ENCODE data around the gene PPIE. TPM values are rescaled to one million over a fixed set of nuclear protein-coding genes. Genes with fewer than 3 reads are reported as not detected.
"Not testable (repeated sequence)": the region's sequence is repeated elsewhere in the genome, so short reads cannot be mapped to it uniquely, and the experiment has no call there.

The PPIE gene
- total RNA-seq, 1 experiment from 2014 or later, result 36.3 TPM

- Histone ChIP-seq H4K20me1 (ENCODE audit: control insufficient read depth, insufficient read depth, insufficient read length) (no peaks in the 10 kb centered on the region), H3K4ac (ENCODE audit: low read depth, low read length) (no peak overlapping the region), H3K23me2 (ENCODE audit: insufficient read length, low read depth, low read length, poor library complexity, severe bottlenecking) (no peaks in the 10 kb centered on the region), H2AK5ac (ENCODE audit: insufficient read length, low read length) (no peak overlapping the region), H3K9ac (ENCODE audit: extremely low read depth, insufficient read length, low read length) (no peak overlapping the region), H3K79me1 (ENCODE audit: insufficient read depth, low read depth, low read length, poor library complexity, severe bottlenecking) (no peaks in the 10 kb centered on the region), H2BK120ac (ENCODE audit: low read depth, low read length, poor library complexity, severe bottlenecking) (no peak overlapping the region), H3K79me2 (ENCODE audit: insufficient read depth, low read length) (no peaks in the 10 kb centered on the region), H4K8ac (replicated peaks; ENCODE audit: insufficient read length, low read depth, low read length) (no peak overlapping the region), H2BK12ac (ENCODE audit: insufficient read length, low read depth, low read length) (no peak overlapping the region), H3K4me2 (ENCODE audit: insufficient read depth, insufficient read length, low read length) (no peak overlapping the region), H3K18ac (ENCODE audit: insufficient read length, low read depth, low read length) (no peak overlapping the region), H2AFZ (ENCODE audit: low read length) (no peak overlapping the region), H3K4me1 (ENCODE audit: insufficient read depth, low read length) (no peaks in the 10 kb centered on the region), H2BK20ac (ENCODE audit: low read depth, low read length, poor library complexity, severe bottlenecking) (no peak overlapping the region), H2BK15ac (ENCODE audit: low read depth, low read length) (no peak overlapping the region), H3K27ac (ENCODE audit: insufficient read length, low read depth, low read length) (no peak overlapping the region), H3K56ac (ENCODE audit: insufficient read length, low read depth, low read length) (no peak overlapping the region), H3K14ac (ENCODE audit: insufficient read depth, low read length) (no peak overlapping the region), H2BK5ac (ENCODE audit: insufficient read length, low read length) (no peak overlapping the region), H3K9me3 (ENCODE audit: control insufficient read depth, low read depth, low read length) (no peaks in the 10 kb centered on the region), H3K23ac (ENCODE audit: insufficient read length, low read depth, low read length) (no peak overlapping the region), H4K5ac (ENCODE audit: insufficient read length, low read depth, low read length) (no peak overlapping the region), H4K91ac (ENCODE audit: insufficient read length, low read depth, low read length) (no peak overlapping the region), H3K27me3 (ENCODE audit: insufficient read depth, low read length) (no peaks in the 10 kb centered on the region; the same call in 1 of the 2 replicates), H3T11ph (ENCODE audit: low read length) (no peak overlapping the region)
- Mint-ChIP-seq H3K4me3 (no peak overlapping the region), H3K4me1 (peaks cover 2 to 5% of the 10 kb centered on the region in 2 experiments; a peak in 2 of 4 replicates), H3K27ac (no peak overlapping the region), H3K27me3 (ENCODE audit: low read depth) (peaks cover 78% of the 10 kb centered on the region), H3K36me3 (ENCODE audit: insufficient read depth in 1 of 3, low read depth in 3 of 3) (no peaks in the 10 kb centered on the region), H3K9me3 (no peaks in the 10 kb centered on the region)
- TF ChIP-seq CTCF (conservative IDR thresholded peaks at IDR 0.05), result no peak
- no CpG with 5 or more reads among the region's 1 CpG for WGBS (ENCODE audit: extremely low coverage, insufficient read length, low lambda C conversion rate)
- DNase-seq, result no peak
Measured at GRCh38 chr1:39795651-39796050, 57.0 kb downstream of the PPIE start.

DNA sequence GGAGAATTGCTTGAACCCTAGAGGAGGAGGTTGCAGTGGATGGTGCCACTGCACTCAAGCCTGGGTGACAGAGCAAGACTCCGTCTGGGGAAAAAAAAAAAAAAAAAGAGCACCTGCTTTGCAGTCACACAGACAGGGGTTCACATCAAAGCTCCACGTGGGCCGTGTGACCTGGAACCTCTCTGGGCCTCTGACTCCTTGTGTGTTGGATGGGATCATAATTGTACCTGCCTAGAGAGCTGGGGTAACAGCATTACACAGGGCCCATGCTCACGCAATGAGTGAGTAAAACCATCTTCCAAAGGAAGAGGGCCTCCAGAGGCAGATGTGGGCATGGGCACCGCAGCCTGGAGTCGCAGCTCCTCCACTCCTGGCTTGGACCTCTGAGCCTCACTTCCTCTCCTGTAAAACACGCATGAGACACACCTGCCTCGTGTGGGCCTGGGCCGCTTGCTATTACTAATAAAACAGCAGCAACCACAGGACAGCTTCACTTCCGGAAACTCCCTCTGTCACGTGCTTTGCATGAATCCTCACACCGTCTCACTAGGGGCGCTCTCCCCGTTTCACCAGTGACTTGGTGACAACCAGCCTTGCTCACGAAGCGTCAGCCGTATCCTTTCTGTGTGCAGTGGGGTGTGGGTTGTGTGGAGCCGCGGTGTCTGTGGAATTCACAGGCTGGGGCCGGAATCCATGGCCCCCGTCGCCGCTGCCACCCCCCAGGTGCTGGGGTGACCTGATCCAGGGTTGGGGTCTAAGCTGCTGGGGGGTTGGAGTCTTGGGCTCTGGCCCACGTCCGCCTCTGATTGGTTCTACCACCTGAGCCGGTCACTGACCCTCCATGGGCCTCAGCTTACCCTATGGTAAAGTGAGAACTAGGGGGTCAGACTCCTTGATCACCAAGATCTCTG, 60.4 kb downstream of the PPIE start:
- H3K4me1 ChIP-seq (ENCODE audit: insufficient read depth, low read length); H3K14ac ChIP-seq (ENCODE audit: insufficient read depth, low read length); H3K56ac ChIP-seq (ENCODE audit: insufficient read length, low read depth, low read length); H3K18ac ChIP-seq (ENCODE audit: insufficient read length, low read depth, low read length); H4K5ac ChIP-seq (ENCODE audit: insufficient read length, low read depth, low read length); H3T11ph ChIP-seq (ENCODE audit: low read length); H2BK12ac ChIP-seq (ENCODE audit: insufficient read length, low read depth, low read length); H3K9me3 ChIP-seq (ENCODE audit: control insufficient read depth, low read depth, low read length); H3K9ac ChIP-seq (ENCODE audit: extremely low read depth, insufficient read length, low read length); H2AFZ ChIP-seq (ENCODE audit: low read length); H3K4ac ChIP-seq (ENCODE audit: low read depth, low read length); H3K79me2 ChIP-seq (ENCODE audit: insufficient read depth, low read length); H4K20me1 ChIP-seq (ENCODE audit: control insufficient read depth, insufficient read depth, insufficient read length); H2AK5ac ChIP-seq (ENCODE audit: insufficient read length, low read length); H3K27me3 ChIP-seq (ENCODE audit: insufficient read depth, low read length); H3K4me2 ChIP-seq (ENCODE audit: insufficient read depth, insufficient read length, low read length); H2BK15ac ChIP-seq (ENCODE audit: low read depth, low read length); H3K27ac Mint-ChIP-seq; H3K36me3 Mint-ChIP-seq (ENCODE audit: insufficient read depth in 1 of 3, low read depth in 3 of 3); H3K4me3 Mint-ChIP-seq; H2BK20ac ChIP-seq (ENCODE audit: low read depth, low read length, poor library complexity, severe bottlenecking); H3K9me3 Mint-ChIP-seq; H3K27ac ChIP-seq (ENCODE audit: insufficient read length, low read depth, low read length); H4K8ac ChIP-seq (replicated peaks; ENCODE audit: insufficient read length, low read depth, low read length); H4K91ac ChIP-seq (ENCODE audit: insufficient read length, low read depth, low read length); H2BK120ac ChIP-seq (ENCODE audit: low read depth, low read length, poor library complexity, severe bottlenecking); H3K23me2 ChIP-seq (ENCODE audit: insufficient read length, low read depth, low read length, poor library complexity, severe bottlenecking); H3K23ac ChIP-seq (ENCODE audit: insufficient read length, low read depth, low read length); H2BK5ac ChIP-seq (ENCODE audit: insufficient read length, low read length); H3K79me1 ChIP-seq (ENCODE audit: insufficient read depth, low read depth, low read length, poor library complexity, severe bottlenecking): not testable (repeated sequence)
- no CpG with 5 or more reads among the region's 26 CpGs for WGBS (ENCODE audit: extremely low coverage, insufficient read length, low lambda C conversion rate)
- Mint-ChIP-seq H3K27me3 (ENCODE audit: low read depth) (peaks cover 54% of the 10 kb centered on the region), H3K4me1 (peaks cover 7 to 11% of the 10 kb centered on the region in 2 experiments)
- DNase-seq, result peak; percentile 77
